ENCODE results near the gene RABGAP1L.

- TF ChIP-seq RFX5 (IDR thresholded peaks at IDR 0.05; ENCODE audit: borderline replicate concordance, low read depth, low read length) = no peak; the same call in 1 of the 2 replicates
- TF ChIP-seq SP2 (IDR thresholded peaks at IDR 0.05; ENCODE audit: low read length) = no peak
- no peak for TF ChIP-seq FOSL1 (IDR thresholded peaks at IDR 0.05; ENCODE audit: insufficient read depth, low read depth, low read length)
- TF ChIP-seq, protein P1, sequence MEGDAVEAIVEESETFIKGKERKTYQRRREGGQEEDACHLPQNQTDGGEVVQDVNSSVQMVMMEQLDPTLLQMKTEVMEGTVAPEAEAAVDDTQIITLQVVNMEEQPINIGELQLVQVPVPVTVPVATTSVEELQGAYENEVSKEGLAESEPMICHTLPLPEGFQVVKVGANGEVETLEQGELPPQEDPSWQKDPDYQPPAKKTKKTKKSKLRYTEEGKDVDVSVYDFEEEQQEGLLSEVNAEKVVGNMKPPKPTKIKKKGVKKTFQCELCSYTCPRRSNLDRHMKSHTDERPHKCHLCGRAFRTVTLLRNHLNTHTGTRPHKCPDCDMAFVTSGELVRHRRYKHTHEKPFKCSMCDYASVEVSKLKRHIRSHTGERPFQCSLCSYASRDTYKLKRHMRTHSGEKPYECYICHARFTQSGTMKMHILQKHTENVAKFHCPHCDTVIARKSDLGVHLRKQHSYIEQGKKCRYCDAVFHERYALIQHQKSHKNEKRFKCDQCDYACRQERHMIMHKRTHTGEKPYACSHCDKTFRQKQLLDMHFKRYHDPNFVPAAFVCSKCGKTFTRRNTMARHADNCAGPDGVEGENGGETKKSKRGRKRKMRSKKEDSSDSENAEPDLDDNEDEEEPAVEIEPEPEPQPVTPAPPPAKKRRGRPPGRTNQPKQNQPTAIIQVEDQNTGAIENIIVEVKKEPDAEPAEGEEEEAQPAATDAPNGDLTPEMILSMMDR (IDR thresholded peaks at IDR 0.05; ENCODE audit: control extremely low read depth in 1 of 3, insufficient read depth in 1 of 3, low read depth in 1 of 3, low read length in 3 of 3) = no peak
- TF ChIP-seq YY1 (IDR thresholded peaks at IDR 0.05; ENCODE audit: low read depth, low read length) = no peak
- no peak for TF ChIP-seq MAFK (IDR thresholded peaks at IDR 0.05; ENCODE audit: low read depth, low read length)
- no peak for TF ChIP-seq EP300 (IDR thresholded peaks at IDR 0.05; ENCODE audit: borderline replicate concordance in 1 of 2, low read depth in 2 of 2, low read length in 2 of 2)
- TF ChIP-seq CHD1 (IDR thresholded peaks at IDR 0.05; ENCODE audit: low read depth, low read length) = no peak
- no peak for TF ChIP-seq TBP (IDR thresholded peaks at IDR 0.05; ENCODE audit: low read depth, low read length)
Observed at GRCh38 chr1:174999936-175000696, 840.8 kb downstream of the RABGAP1L start, which contains the start of gene CACYBP.

All from H1 (cell line).